ENCODE measurements around the gene SORCS3.

SORCS3 gene

GRCh38 chr10:104791471-104791870 lies 150.4 kb downstream of the SORCS3 start:
- Mint-ChIP-seq H3K36me3 (ENCODE audit: low read depth) (no peaks in the 10 kb centered on the region), H3K27me3 (ENCODE audit: low read depth, poor library complexity) (peaks cover 9% of the 10 kb centered on the region), H3K4me1 (peaks cover 5% of the 10 kb centered on the region), H3K9me3 (no peaks in the 10 kb centered on the region), H3K4me3 (no peak overlapping the region), H3K27ac (no peak overlapping the region)
- TF ChIP-seq CTCF (IDR thresholded peaks at IDR 0.05) = no peak
- DNase-seq = no peak

GRCh38 chr10:104795411-104795810 lies 154.3 kb downstream of the SORCS3 start:
- TF ChIP-seq CTCF (IDR thresholded peaks at IDR 0.05) = no peak
- H3K4me3 Mint-ChIP-seq = no peak overlapping the region
- DNase-seq = no peak
- peaks cover 9% of the 10 kb centered on the region for H3K27me3 Mint-ChIP-seq (ENCODE audit: low read depth, poor library complexity)
- H3K4me1 Mint-ChIP-seq = peaks cover 5% of the 10 kb centered on the region
- no peaks in the 10 kb centered on the region for H3K36me3 Mint-ChIP-seq (ENCODE audit: low read depth)
- no peaks in the 10 kb centered on the region for H3K9me3 Mint-ChIP-seq
- no peak overlapping the region for H3K27ac Mint-ChIP-seq

- DNase-seq = no peak
- no peak for TF ChIP-seq CTCF (IDR thresholded peaks at IDR 0.05)
- Mint-ChIP-seq H3K9me3 (no peaks in the 10 kb centered on the region), H3K4me3 (no peak overlapping the region), H3K27ac (no peak overlapping the region), H3K4me1 (peaks cover 2% of the 10 kb centered on the region), H3K27me3 (ENCODE audit: low read depth, poor library complexity) (peaks cover 9% of the 10 kb centered on the region), H3K36me3 (ENCODE audit: low read depth) (no peaks in the 10 kb centered on the region)
Observed at GRCh38 chr10:104796823-104797222, 155.7 kb downstream of the SORCS3 start.

GRCh38 chr10:104802941-104803340 lies 161.9 kb downstream of the SORCS3 start:
- Mint-ChIP-seq H3K36me3 (ENCODE audit: low read depth) (no peaks in the 10 kb centered on the region), H3K9me3 (no peaks in the 10 kb centered on the region), H3K4me1 (peaks cover 4% of the 10 kb centered on the region), H3K27ac (no peak overlapping the region), H3K27me3 (ENCODE audit: low read depth, poor library complexity) (peaks cover 6% of the 10 kb centered on the region), H3K4me3 (no peak overlapping the region)
- TF ChIP-seq CTCF (IDR thresholded peaks at IDR 0.05) = no peak
- no peak for DNase-seq

GRCh38 chr10:104804880-104805279 lies 163.8 kb downstream of the SORCS3 start:
- no peak for TF ChIP-seq CTCF (IDR thresholded peaks at IDR 0.05)
- H3K27ac Mint-ChIP-seq = no peak overlapping the region
- H3K4me1 Mint-ChIP-seq = peaks cover 13% of the 10 kb centered on the region
- H3K36me3 Mint-ChIP-seq (ENCODE audit: low read depth) = no peaks in the 10 kb centered on the region
- no peaks in the 10 kb centered on the region for H3K9me3 Mint-ChIP-seq
- H3K27me3 Mint-ChIP-seq (ENCODE audit: low read depth, poor library complexity) = peaks cover 7% of the 10 kb centered on the region
- no peak overlapping the region for H3K4me3 Mint-ChIP-seq
- DNase-seq = no peak

- peaks cover 7% of the 10 kb centered on the region for H3K27me3 Mint-ChIP-seq (ENCODE audit: low read depth, poor library complexity)
- DNase-seq = no peak
- no peaks in the 10 kb centered on the region for H3K9me3 Mint-ChIP-seq
- no peak for TF ChIP-seq CTCF (IDR thresholded peaks at IDR 0.05)
- H3K36me3 Mint-ChIP-seq (ENCODE audit: low read depth) = no peaks in the 10 kb centered on the region
- H3K4me1 Mint-ChIP-seq = peaks cover 13% of the 10 kb centered on the region
- no peak overlapping the region for H3K27ac Mint-ChIP-seq
- no peak overlapping the region for H3K4me3 Mint-ChIP-seq
Observed at GRCh38 chr10:104806801-104807200, 165.7 kb downstream of the SORCS3 start.
